ENCODE measurements around the gene PC.

GRCh38 chr11:66885950-66886440 is 72.2 kb downstream of the PC start:
- TF ChIP-seq REST (IDR thresholded peaks at IDR 0.05; ENCODE audit: low read depth) (no peak), RAD21 (IDR thresholded peaks at IDR 0.05; ENCODE audit: low read depth) (no peak), CEBPB (IDR thresholded peaks at IDR 0.05) (no peak), TEAD4 (IDR thresholded peaks at IDR 0.05) (no peak), TAF1 (IDR thresholded peaks at IDR 0.05; ENCODE audit: low read depth) (no peak), EP300 (IDR thresholded peaks at IDR 0.05; ENCODE audit: borderline replicate concordance) (no peak), CREB1 (IDR thresholded peaks at IDR 0.05; ENCODE audit: low read depth) (no peak), MAX (IDR thresholded peaks at IDR 0.05) (no peak), NFIC (IDR thresholded peaks at IDR 0.05) (no peak)

Data from Ishikawa (cell line).